Caco-2 (cell line): ENCODE measurements around the gene UGT2A2. TPM values are rescaled to one million over a fixed set of nuclear protein-coding genes. Genes with fewer than 3 reads are reported as not detected.

ENCODE experiments used
- BruUV-seq: library from RNA; stranded (reverse); fragments of 400-500 nt; replicated peaks from 2 replicates; lab custom pipeline; 2021; lab: Mats Ljungman, UMichigan
- CTCF ChIA-PET: fragments of 300-600 bp; sonication (Branson Sonifier 250); formaldehyde crosslinking; loops from one replicate; lab custom pipeline; 2022; ENCODE audit warnings: antibody characterized with exemption; lab: Charles Lee
- POLR2A ChIA-PET: fragments of 300-600 bp; sonication (Branson Sonifier 250); formaldehyde crosslinking; loops from one replicate; lab custom pipeline; 2022; ENCODE audit warnings: antibody characterized with exemption; lab: Charles Lee
- DNase-seq, 2 experiments: peaks; one replicate each; pipeline versions ENCODE4 v3.0.0 to v3.0.0-alpha.2; 2020 to 2022
- H3K27me3 ChIP-seq: replicated peaks from 2 replicates; pipeline ENCODE4 v1.6.0; 2011; ENCODE audit warnings: low read length; ENCODE audit not compliant: control insufficient read depth, insufficient read depth
- H3K36me3 ChIP-seq: 2 replicates; pipeline ENCODE4 v1.5.1; 2011; ENCODE audit warnings: low read length; ENCODE audit not compliant: control insufficient read depth, insufficient read depth
- H3K4me1 ChIP-seq: fragments of 250-450 bp; sonication (Bioruptor Pico); 2 replicates; pipeline ENCODE4 v1.5.1; 2020; ENCODE audit warnings: mild to moderate bottlenecking
- H3K4me3 ChIP-seq: 2 replicates; pipeline ENCODE4 v1.5.1; 2011; ENCODE audit warnings: low read depth, mild to moderate bottlenecking, control low read depth, low read length
- H3K9me3 ChIP-seq: fragments of 250-450 bp; sonication (Bioruptor Pico); 2 replicates; pipeline ENCODE4 v1.5.1; 2020; ENCODE audit warnings: mild to moderate bottlenecking, moderate library complexity
- H3K27ac Mint-ChIP-seq: one replicate; pipeline ENCODE4 v1.8.0; 2022; ENCODE audit warnings: mixed read lengths; ENCODE audit not compliant: unreplicated experiment
- H3K27me3 Mint-ChIP-seq: one replicate; pipeline ENCODE4 v1.8.0; 2022; ENCODE audit warnings: mixed read lengths; ENCODE audit not compliant: insufficient read depth, unreplicated experiment
- H3K36me3 Mint-ChIP-seq: one replicate; pipeline ENCODE4 v1.8.0; 2022; ENCODE audit warnings: mild to moderate bottlenecking, mixed read lengths; ENCODE audit not compliant: insufficient read depth, unreplicated experiment
- H3K4me1 Mint-ChIP-seq: one replicate; pipeline ENCODE4 v1.8.0; 2022; ENCODE audit warnings: low read depth, mixed read lengths; ENCODE audit not compliant: unreplicated experiment
- H3K4me3 Mint-ChIP-seq: one replicate; pipeline ENCODE4 v1.8.0; 2022; ENCODE audit warnings: mild to moderate bottlenecking, moderate library complexity, mixed read lengths; ENCODE audit not compliant: unreplicated experiment
- H3K9me3 Mint-ChIP-seq: one replicate; pipeline ENCODE4 v1.8.0; 2022; ENCODE audit warnings: mixed read lengths; ENCODE audit not compliant: unreplicated experiment
- intact Hi-C: fragments of 100-400 bp; cut with micrococcal nuclease; formaldehyde crosslinking; loops from one replicate; pipeline ENCODE4 v1.10.0; 2022; ENCODE audit not compliant: unreplicated experiment
- total RNA-seq: library from RNA; stranded (reverse); gene quantifications from 2 replicates; pipeline ENCODE4 v1.2.3, GENCODE V29; 2022
- TF ChIP-seq, protein P1 (sequence below), 2 experiments: fragments of 200-600 bp in 1 of 2; IDR thresholded peaks; 1 replicate in 1 of 2; 2 replicates in 1 of 2; pipeline versions ENCODE4 v1.5.1 to v1.8.0; 2011 to 2022; ENCODE audit warnings: antibody characterized with exemption in 1 of 2, control low read depth in 1 of 2, inconsistent platforms in 1 of 2, low read depth in 1 of 2, low read length in 1 of 2, mild to moderate bottlenecking in 1 of 2, moderate library complexity in 1 of 2; ENCODE audit not compliant: insufficient read depth in 1 of 2, severe bottlenecking in 1 of 2, unreplicated experiment in 1 of 2

UGT2A2 gene
- total RNA-seq, 1 experiment from 2014 or later: not detected

DNA sequence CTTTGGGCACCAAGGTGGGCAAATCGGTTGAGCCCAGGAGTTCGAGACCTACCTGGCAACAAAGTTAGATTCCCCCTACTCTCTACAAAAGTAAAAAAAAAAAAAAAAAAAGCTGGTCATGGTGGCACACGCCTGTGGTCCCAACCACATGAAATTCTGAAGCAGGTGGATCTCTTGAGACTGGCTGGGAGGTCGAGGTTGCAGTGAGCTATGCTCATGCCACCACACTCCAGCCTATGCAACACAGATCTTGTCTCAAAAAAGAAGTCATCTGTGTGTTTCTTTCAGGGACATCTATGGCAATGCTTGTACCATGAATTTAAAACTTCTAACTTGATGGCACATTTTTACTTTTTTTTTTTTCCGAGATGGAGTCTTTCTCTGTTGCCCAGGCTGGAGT lies 55.3 kb downstream of the UGT2A2 start:
- Mint-ChIP-seq H3K36me3 (no peaks in the 10 kb centered on the region), H3K9me3 (peaks cover 6% of the 10 kb centered on the region), H3K4me3 (no peak overlapping the region), H3K27me3 (no peaks in the 10 kb centered on the region), H3K4me1 (no peaks in the 10 kb centered on the region), H3K27ac (no peak overlapping the region)
- DNase-seq: no peak
- intact Hi-C loops: no loop called here
- CTCF ChIA-PET: no interaction called here
- TF ChIP-seq, protein P1, sequence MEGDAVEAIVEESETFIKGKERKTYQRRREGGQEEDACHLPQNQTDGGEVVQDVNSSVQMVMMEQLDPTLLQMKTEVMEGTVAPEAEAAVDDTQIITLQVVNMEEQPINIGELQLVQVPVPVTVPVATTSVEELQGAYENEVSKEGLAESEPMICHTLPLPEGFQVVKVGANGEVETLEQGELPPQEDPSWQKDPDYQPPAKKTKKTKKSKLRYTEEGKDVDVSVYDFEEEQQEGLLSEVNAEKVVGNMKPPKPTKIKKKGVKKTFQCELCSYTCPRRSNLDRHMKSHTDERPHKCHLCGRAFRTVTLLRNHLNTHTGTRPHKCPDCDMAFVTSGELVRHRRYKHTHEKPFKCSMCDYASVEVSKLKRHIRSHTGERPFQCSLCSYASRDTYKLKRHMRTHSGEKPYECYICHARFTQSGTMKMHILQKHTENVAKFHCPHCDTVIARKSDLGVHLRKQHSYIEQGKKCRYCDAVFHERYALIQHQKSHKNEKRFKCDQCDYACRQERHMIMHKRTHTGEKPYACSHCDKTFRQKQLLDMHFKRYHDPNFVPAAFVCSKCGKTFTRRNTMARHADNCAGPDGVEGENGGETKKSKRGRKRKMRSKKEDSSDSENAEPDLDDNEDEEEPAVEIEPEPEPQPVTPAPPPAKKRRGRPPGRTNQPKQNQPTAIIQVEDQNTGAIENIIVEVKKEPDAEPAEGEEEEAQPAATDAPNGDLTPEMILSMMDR (IDR thresholded peaks at IDR 0.05; ENCODE audit: insufficient read depth in 1 of 2, low read depth in 1 of 2, low read length in 1 of 2, severe bottlenecking in 1 of 2, unreplicated experiment in 1 of 2): no peak
- no TSS peak for BruUV-seq
- Histone ChIP-seq H3K4me1 (no peaks in the 10 kb centered on the region; the same call in 1 of the 2 replicates), H3K27me3 (no peaks in the 10 kb centered on the region), H3K9me3 (no peaks in the 10 kb centered on the region), H3K4me3 (no peak overlapping the region), H3K36me3 (no peaks in the 10 kb centered on the region)
- POLR2A ChIA-PET: no interaction called here

DNA sequence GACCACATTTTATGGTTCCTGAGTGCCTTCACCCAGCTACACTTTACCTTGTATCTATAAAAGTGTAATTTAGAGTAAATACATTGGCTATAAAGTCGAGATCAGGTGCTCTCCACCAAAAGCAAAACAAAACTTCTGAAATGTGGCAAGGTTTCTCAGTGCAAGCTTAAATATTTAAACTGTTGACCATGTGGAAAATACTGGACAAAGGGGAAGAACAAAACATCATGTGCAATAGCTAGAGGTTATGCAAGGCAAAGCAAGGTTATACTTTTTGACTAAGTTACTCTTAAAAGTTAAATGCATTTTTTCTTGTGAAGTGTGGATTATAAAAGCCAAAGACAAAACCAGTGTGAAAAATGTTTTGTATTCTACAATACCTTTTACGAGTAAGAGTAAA lies 55.9 kb downstream of the UGT2A2 start:
- TF ChIP-seq, protein P1 (IDR thresholded peaks at IDR 0.05; ENCODE audit: insufficient read depth in 1 of 2, low read depth in 1 of 2, low read length in 1 of 2, severe bottlenecking in 1 of 2, unreplicated experiment in 1 of 2): no peak

DNA sequence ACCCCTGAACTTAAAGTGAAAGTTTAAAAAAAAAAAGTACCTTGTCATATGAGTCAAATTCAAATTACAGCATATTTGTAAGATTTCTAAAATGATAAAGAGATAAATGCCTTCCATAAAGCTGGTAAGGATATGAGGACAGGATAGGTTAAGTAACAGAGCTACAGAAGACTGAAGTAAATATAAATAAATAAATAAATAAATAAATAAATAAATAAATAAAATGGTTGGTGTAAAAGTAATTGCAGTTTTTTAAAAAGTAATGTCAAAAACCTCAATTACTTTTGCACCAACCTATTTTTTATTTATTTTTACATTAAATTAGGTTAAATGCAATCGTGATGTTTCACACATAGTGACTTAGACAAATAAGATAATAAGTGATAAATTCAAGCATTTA lies 62.2 kb downstream of the UGT2A2 start:
- TF ChIP-seq, protein P1 (IDR thresholded peaks at IDR 0.05; ENCODE audit: insufficient read depth in 1 of 2, low read depth in 1 of 2, low read length in 1 of 2, severe bottlenecking in 1 of 2, unreplicated experiment in 1 of 2): no peak
- no peak overlapping the region for H3K27ac Mint-ChIP-seq
- no peak for DNase-seq
- H3K9me3 Mint-ChIP-seq: no peaks in the 10 kb centered on the region
- H3K4me3 ChIP-seq: no peak overlapping the region
- ChIA-PET POLR2A (no interaction called here), CTCF (no interaction called here)
- no peaks in the 10 kb centered on the region for H3K27me3 Mint-ChIP-seq
- H3K36me3 Mint-ChIP-seq: no peaks in the 10 kb centered on the region
- H3K4me1 ChIP-seq: no peaks in the 10 kb centered on the region
- no TSS peak for BruUV-seq
- H3K4me1 Mint-ChIP-seq: no peaks in the 10 kb centered on the region
- intact Hi-C loops: no loop called here
- H3K4me3 Mint-ChIP-seq: no peak overlapping the region
- H3K27me3 ChIP-seq: no peaks in the 10 kb centered on the region
- no peaks in the 10 kb centered on the region for H3K36me3 ChIP-seq
- H3K9me3 ChIP-seq: no peaks in the 10 kb centered on the region

More for the DNA sequence above, 55.9 kb downstream of the UGT2A2 start:
- intact Hi-C loops: no loop called here
- DNase-seq: no peak
- H3K36me3 Mint-ChIP-seq: no peaks in the 10 kb centered on the region
- no peaks in the 10 kb centered on the region; the same call in 1 of the 2 replicates for H3K4me1 ChIP-seq
- ChIA-PET POLR2A (no interaction called here), CTCF (no interaction called here)
- no peak overlapping the region for H3K4me3 ChIP-seq
- H3K9me3 Mint-ChIP-seq: peaks cover under 1% of the 10 kb centered on the region
- H3K27me3 ChIP-seq: no peaks in the 10 kb centered on the region
- H3K4me3 Mint-ChIP-seq: no peak overlapping the region
- no peaks in the 10 kb centered on the region for H3K36me3 ChIP-seq
- BruUV-seq: no TSS peak
- no peaks in the 10 kb centered on the region for H3K4me1 Mint-ChIP-seq
- H3K27me3 Mint-ChIP-seq: no peaks in the 10 kb centered on the region
- no peaks in the 10 kb centered on the region for H3K9me3 ChIP-seq
- no peak overlapping the region for H3K27ac Mint-ChIP-seq
